NCI-H446 treated with DMSO at 0.1 percent for 48 hours (cell line): ENCODE measurements around the gene ZNF226.
"Not testable (repeated sequence)": the region's sequence is repeated elsewhere in the genome, so short reads cannot be mapped to it uniquely, and the experiment has no call there.

ENCODE experiments used
- DNase-seq: peaks from one replicate; lab custom pipeline; 2025; lab: John Stamatoyannopoulos, UW

The ZNF226 gene

GRCh38 chr19:44212250-44212865 lies 47.5 kb downstream of the ZNF226 start, which contains the start of gene ZNF227:
TSS of gene ZNF227 (plus strand) at chr19:44212532. CDS start at chr19:44217793, 5,261 bp downstream.
- DNase-seq = peak; percentile 94

GRCh38 chr19:44212866-44213346 lies 48.0 kb downstream of the ZNF226 start:
- no peak for DNase-seq

GRCh38 chr19:44219926-44220325 lies 55.0 kb downstream of the ZNF226 start:
- not testable (repeated sequence) for DNase-seq

- not testable (repeated sequence) for DNase-seq
These were observed 55.9 kb downstream of the ZNF226 start for GRCh38 chr19:44220761-44221160.

GRCh38 chr19:44221291-44221690 lies 56.4 kb downstream of the ZNF226 start:
- not testable (repeated sequence) for DNase-seq
